ENCODE measurements around the gene CPNE1.

DNA sequence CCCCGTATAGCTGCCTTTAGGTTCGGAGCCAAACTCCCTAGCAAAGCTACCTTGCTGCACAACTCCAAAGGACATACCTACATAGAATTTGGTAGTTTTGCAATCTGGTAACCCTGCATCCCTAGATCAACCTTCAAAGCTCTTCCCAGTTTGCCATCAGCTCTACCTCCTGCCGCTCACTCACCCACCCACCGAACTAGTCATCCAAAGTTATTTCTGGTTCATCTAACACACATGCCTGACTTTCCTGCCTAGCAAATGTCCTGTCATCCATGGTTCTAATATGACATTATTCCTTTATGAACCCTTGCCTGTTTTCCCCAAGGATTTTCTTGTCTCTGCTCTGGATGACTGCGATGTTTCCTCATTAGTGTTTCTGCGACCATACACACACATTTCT, 27.4 kb downstream of the CPNE1 start:
- TF ChIP-seq, protein P1, sequence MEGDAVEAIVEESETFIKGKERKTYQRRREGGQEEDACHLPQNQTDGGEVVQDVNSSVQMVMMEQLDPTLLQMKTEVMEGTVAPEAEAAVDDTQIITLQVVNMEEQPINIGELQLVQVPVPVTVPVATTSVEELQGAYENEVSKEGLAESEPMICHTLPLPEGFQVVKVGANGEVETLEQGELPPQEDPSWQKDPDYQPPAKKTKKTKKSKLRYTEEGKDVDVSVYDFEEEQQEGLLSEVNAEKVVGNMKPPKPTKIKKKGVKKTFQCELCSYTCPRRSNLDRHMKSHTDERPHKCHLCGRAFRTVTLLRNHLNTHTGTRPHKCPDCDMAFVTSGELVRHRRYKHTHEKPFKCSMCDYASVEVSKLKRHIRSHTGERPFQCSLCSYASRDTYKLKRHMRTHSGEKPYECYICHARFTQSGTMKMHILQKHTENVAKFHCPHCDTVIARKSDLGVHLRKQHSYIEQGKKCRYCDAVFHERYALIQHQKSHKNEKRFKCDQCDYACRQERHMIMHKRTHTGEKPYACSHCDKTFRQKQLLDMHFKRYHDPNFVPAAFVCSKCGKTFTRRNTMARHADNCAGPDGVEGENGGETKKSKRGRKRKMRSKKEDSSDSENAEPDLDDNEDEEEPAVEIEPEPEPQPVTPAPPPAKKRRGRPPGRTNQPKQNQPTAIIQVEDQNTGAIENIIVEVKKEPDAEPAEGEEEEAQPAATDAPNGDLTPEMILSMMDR (IDR thresholded peaks at IDR 0.05) = no peak
- TF ChIP-seq POLR2A (IDR thresholded peaks at IDR 0.05) = no peak

Measured in Peyer's patch (tissue), 4 donors.